IPS DF 4.7 (cell line): ENCODE results near the gene NDUFA13.

Source experiments
- DNase-seq: peaks from one replicate; pipeline ENCODE4 v3.0.0-alpha.2; 2013; ENCODE audit warnings: low spot score; ENCODE audit errors: extremely low read depth

NDUFA13 gene

GRCh38 chr19:19488875-19489690, 26.9 kb upstream of the NDUFA13 start:
- peak; percentile 96 for DNase-seq

GRCh38 chr19:19489804-19490204, 26.2 kb upstream of the NDUFA13 start:
- no peak for DNase-seq

- DNase-seq: peak; percentile 68
These were observed 25.6 kb upstream of the NDUFA13 start for GRCh38 chr19:19490214-19490968.

- no peak for DNase-seq
These were observed 24.6 kb upstream of the NDUFA13 start for GRCh38 chr19:19491321-19492025.

- DNase-seq: no peak
These were observed 23.9 kb upstream of the NDUFA13 start for GRCh38 chr19:19492026-19492610.

- DNase-seq: no peak
These were observed 22.0 kb upstream of the NDUFA13 start for GRCh38 chr19:19493841-19494546.

- no peak for DNase-seq
These were observed 20.1 kb upstream of the NDUFA13 start for GRCh38 chr19:19495614-19496603.

GRCh38 chr19:19498255-19498991, 17.6 kb upstream of the NDUFA13 start:
- no peak for DNase-seq

GRCh38 chr19:19499272-19499995, 16.6 kb upstream of the NDUFA13 start:
- DNase-seq: no peak

- DNase-seq: no peak
These were observed 14.9 kb upstream of the NDUFA13 start for GRCh38 chr19:19500975-19501644.

- DNase-seq: no peak
These were observed 14.2 kb upstream of the NDUFA13 start for GRCh38 chr19:19501798-19502197.

GRCh38 chr19:19502281-19502680, 13.7 kb upstream of the NDUFA13 start:
- no peak for DNase-seq

GRCh38 chr19:19502808-19503602, 13.0 kb upstream of the NDUFA13 start:
- DNase-seq: no peak

- DNase-seq: no peak
These were observed 11.0 kb upstream of the NDUFA13 start for GRCh38 chr19:19504754-19505668.

- no peak for DNase-seq
These were observed 10.2 kb upstream of the NDUFA13 start for GRCh38 chr19:19505669-19506326.
